Measurements from ENCODE around the gene KLK4. TPM values are rescaled to one million over a fixed set of nuclear protein-coding genes. Genes with fewer than 3 reads are reported as not detected.

Gene KLK4
- total RNA-seq, 1 donor from 2014 or later, result not detected

DNA sequence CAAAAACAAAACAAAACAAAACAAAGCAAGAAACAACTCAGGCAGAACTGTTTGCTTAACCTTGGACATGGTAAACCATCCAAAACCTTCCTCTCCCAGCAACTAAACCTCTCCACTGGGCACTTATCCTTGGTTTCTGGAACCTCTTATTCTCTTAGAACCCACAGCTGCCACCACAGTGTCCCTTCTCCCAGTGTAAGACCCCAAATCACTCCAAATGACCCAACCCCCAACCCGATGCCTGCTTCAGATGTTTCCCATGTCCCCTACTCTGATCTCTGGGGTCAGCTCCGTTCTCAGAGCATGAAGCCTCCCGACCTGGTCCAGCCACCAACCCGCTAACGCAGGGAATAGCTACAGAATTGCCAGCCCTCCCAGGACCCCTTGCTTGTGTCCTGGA, 37.0 kb downstream of the KLK4 start:
- H3K9me3 ChIP-seq, result no peaks in the 10 kb centered on the region
- intact Hi-C loops (cut with DNase I), result no loop called here
- no peaks in the 10 kb centered on the region for H3K27me3 ChIP-seq
- no peaks in the 10 kb centered on the region for H3K36me3 ChIP-seq
- no peak overlapping the region for H3K4me3 ChIP-seq
- H3K4me1 ChIP-seq, result no peaks in the 10 kb centered on the region
- DNase-seq (ENCODE audit: low spot score in 2 of 2), result no peak
- no peak overlapping the region for H3K27ac ChIP-seq
- TF ChIP-seq, protein P1, sequence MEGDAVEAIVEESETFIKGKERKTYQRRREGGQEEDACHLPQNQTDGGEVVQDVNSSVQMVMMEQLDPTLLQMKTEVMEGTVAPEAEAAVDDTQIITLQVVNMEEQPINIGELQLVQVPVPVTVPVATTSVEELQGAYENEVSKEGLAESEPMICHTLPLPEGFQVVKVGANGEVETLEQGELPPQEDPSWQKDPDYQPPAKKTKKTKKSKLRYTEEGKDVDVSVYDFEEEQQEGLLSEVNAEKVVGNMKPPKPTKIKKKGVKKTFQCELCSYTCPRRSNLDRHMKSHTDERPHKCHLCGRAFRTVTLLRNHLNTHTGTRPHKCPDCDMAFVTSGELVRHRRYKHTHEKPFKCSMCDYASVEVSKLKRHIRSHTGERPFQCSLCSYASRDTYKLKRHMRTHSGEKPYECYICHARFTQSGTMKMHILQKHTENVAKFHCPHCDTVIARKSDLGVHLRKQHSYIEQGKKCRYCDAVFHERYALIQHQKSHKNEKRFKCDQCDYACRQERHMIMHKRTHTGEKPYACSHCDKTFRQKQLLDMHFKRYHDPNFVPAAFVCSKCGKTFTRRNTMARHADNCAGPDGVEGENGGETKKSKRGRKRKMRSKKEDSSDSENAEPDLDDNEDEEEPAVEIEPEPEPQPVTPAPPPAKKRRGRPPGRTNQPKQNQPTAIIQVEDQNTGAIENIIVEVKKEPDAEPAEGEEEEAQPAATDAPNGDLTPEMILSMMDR (IDR thresholded peaks at IDR 0.05), result no peak

DNA sequence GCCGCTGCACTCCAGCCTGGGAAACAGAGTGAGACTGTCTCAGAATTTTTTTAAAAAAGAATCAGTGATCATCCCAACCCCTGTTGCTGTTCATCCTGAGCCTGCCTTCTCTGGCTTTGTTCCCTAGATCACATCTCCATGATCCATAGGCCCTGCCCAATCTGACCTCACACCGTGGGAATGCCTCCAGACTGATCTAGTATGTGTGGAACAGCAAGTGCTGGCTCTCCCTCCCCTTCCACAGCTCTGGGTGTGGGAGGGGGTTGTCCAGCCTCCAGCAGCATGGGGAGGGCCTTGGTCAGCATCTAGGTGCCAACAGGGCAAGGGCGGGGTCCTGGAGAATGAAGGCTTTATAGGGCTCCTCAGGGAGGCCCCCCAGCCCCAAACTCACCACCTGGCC, 38.1 kb downstream of the KLK4 start, which contains the start of gene KLK2:
TSS of gene KLK2 (plus strand) at position 384 of the 400 bp plus-strand sequence. CDS start 35 bp downstream, outside the sequence.
- H3K9me3 ChIP-seq, result no peaks in the 10 kb centered on the region
- DNase-seq (ENCODE audit: low spot score in 2 of 2), result no peak
- intact Hi-C loops (cut with DNase I), result no loop called here
- no peak within 1 kb of the TSS for H3K27ac ChIP-seq
- no peaks in the 10 kb centered on the region for H3K27me3 ChIP-seq
- H3K4me3 ChIP-seq, result no peak within 1 kb of the TSS
- no peaks in the 10 kb centered on the region for H3K4me1 ChIP-seq
- H3K36me3 ChIP-seq, result no peaks in the 10 kb centered on the region
- TF ChIP-seq, protein P1 (IDR thresholded peaks at IDR 0.05), result no peak

DNA sequence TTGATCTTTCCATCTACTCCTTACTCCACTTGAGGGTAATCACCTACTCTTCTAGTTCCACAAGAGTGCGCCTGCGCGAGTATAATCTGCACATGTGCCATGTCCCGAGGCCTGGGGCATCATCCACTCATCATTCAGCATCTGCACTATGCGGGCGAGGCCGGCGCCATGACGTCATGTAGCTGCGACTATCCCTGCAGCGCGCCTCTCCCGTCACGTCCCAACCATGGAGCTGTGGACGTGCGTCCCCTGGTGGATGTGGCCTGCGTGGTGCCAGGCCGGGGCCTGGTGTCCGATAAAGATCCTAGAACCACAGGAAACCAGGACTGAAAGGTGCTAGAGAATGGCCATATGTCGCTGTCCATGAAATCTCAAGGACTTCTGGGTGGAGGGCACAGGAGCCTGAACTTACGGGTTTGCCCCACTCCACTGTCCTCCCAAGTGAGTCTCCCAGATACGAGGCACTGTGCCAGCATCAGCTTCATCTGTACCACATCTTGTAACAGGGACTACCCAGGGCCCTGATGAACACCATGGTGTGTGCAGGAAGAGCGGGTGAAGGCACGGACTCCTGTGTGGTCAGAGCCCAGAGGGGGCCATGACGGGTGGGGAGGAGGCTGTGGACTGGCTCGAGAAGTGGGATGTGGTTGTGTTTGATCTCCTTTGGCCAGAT, 40.6 kb downstream of the KLK4 start:
- no peaks in the 10 kb centered on the region for H3K27me3 ChIP-seq
- no peaks in the 10 kb centered on the region for H3K4me1 ChIP-seq
- intact Hi-C loops (cut with DNase I), result no loop called here
- TF ChIP-seq, protein P1 (IDR thresholded peaks at IDR 0.05), result no peak
- DNase-seq (ENCODE audit: low spot score in 2 of 2), result no peak
- H3K4me3 ChIP-seq, result no peak overlapping the region
- no peaks in the 10 kb centered on the region for H3K36me3 ChIP-seq
- no peaks in the 10 kb centered on the region for H3K9me3 ChIP-seq
- no peak overlapping the region for H3K27ac ChIP-seq

DNA sequence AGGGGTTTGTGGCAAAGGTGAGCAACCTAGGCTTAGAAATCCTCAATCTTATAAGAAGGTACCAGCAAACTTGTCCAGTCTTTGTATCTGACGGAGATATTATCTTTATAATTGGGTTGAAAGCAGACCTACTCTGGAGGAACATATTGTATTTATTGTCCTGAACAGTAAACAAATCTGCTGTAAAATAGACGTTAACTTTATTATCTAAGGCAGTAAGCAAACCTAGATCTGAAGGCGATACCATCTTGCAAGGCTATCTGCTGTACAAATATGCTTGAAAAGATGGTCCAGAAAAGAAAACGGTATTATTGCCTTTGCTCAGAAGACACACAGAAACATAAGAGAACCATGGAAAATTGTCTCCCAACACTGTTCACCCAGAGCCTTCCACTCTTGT, 41.7 kb downstream of the KLK4 start:
- Histone ChIP-seq H3K36me3 (no peaks in the 10 kb centered on the region), H3K27ac (no peak overlapping the region), H3K27me3 (no peaks in the 10 kb centered on the region), H3K9me3 (no peaks in the 10 kb centered on the region), H3K4me1 (no peaks in the 10 kb centered on the region), H3K4me3 (no peak overlapping the region)
- DNase-seq (ENCODE audit: low spot score in 2 of 2), result no peak
- TF ChIP-seq, protein P1 (IDR thresholded peaks at IDR 0.05), result no peak
- intact Hi-C loops (cut with DNase I), result no loop called here

DNA sequence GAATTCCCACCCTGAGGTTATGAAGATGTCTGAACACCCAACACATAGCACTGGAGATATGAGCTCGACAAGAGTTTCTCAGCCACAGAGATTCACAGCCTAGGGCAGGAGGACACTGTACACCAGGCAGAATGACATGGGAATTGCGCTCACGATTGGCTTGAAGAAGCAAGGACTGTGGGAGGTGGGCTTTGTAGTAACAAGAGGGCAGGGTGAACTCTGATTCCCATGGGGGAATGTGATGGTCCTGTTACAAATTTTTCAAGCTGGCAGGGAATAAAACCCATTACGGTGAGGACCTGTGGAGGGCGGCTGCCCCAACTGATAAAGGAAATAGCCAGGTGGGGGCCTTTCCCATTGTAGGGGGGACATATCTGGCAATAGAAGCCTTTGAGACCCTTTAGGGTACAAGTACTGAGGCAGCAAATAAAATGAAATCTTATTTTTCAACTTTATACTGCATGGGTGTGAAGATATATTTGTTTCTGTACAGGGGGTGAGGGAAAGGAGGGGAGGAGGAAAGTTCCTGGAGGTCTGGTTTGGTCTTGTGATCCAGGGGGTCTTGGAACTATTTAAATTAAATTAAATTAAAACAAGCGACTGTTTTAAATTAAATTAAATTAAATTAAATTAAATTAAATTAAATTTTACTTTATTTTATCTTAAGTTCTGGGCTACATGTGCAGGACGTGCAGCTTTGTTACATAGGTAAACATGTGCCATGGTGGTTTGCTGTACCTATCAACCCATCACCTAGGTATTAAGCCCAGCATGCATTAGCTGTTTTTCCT, 49.5 kb downstream of the KLK4 start:
- no peaks in the 10 kb centered on the region for H3K9me3 ChIP-seq
- TF ChIP-seq, protein P1 (IDR thresholded peaks at IDR 0.05), result no peak
- H3K4me1 ChIP-seq, result no peaks in the 10 kb centered on the region
- no peak overlapping the region for H3K27ac ChIP-seq
- intact Hi-C loops (cut with DNase I), result no loop called here
- H3K27me3 ChIP-seq, result no peaks in the 10 kb centered on the region
- no peak overlapping the region for H3K4me3 ChIP-seq
- H3K36me3 ChIP-seq, result no peaks in the 10 kb centered on the region
- DNase-seq (ENCODE audit: low spot score in 2 of 2), result no peak
